OCI-LY7 (cell line): ENCODE measurements around the gene EPHA10. TPM values are rescaled to one million over a fixed set of nuclear protein-coding genes. Genes with fewer than 3 reads are reported as not detected.

ENCODE experiments used
- BruUV-seq: library from RNA; stranded (reverse); fragments of 400-500 nt; replicated peaks from 2 replicates; lab custom pipeline; 2021; lab: Mats Ljungman, UMichigan
- CTCF ChIA-PET: fragments of 300-600 bp; sonication (Branson Sonifier 250); formaldehyde crosslinking; loops from one replicate; lab custom pipeline; 2022; ENCODE audit warnings: antibody characterized with exemption; ENCODE audit not compliant: unreplicated experiment; lab: Charles Lee
- POLR2A ChIA-PET: fragments of 300-600 bp; sonication (Branson Sonifier 250); formaldehyde crosslinking; loops from one replicate; lab custom pipeline; 2022; ENCODE audit warnings: antibody characterized with exemption; lab: Charles Lee
- DNase-seq: peaks from one replicate; pipeline ENCODE4 v3.0.0-alpha.2; 2015; ENCODE audit warnings: low spot score
- H2AFZ ChIP-seq: fragments of 200-600 bp; sonication (generic), shearing (Covaris generic); 2 replicates; pipeline ENCODE4 v1.6.1; 2014; ENCODE audit warnings: mild to moderate bottlenecking, antibody characterized with exemption, low read length, moderate library complexity
- H3K27ac ChIP-seq: fragments of 200-600 bp; sonication (generic); 2 replicates; pipeline ENCODE4 v1.5.1; 2014; ENCODE audit warnings: mixed run types, low read depth, mild to moderate bottlenecking, moderate library complexity, low read length, inconsistent platforms; ENCODE audit not compliant: poor library complexity, severe bottlenecking
- H3K36me3 ChIP-seq: fragments of 200-600 bp; sonication (generic); 2 replicates; pipeline ENCODE4 v1.6.1; 2014; ENCODE audit warnings: mild to moderate bottlenecking, antibody characterized with exemption, low read length, moderate library complexity, mixed read lengths; ENCODE audit not compliant: insufficient read depth
- H3K4me1 ChIP-seq: fragments of 200-600 bp; sonication (generic); 2 replicates; pipeline ENCODE4 v1.5.1; 2014; ENCODE audit warnings: mild to moderate bottlenecking, low read length; ENCODE audit not compliant: insufficient read depth, poor library complexity, severe bottlenecking
- H3K4me2 ChIP-seq: fragments of 200-600 bp; sonication (generic); 2 replicates; pipeline ENCODE4 v1.6.1; 2014; ENCODE audit warnings: mild to moderate bottlenecking, low read length
- H3K4me3 ChIP-seq: fragments of 200-600 bp; sonication (generic); 2 replicates; pipeline ENCODE4 v1.5.1; 2014; ENCODE audit warnings: mild to moderate bottlenecking, low read depth, low read length; ENCODE audit not compliant: poor library complexity, severe bottlenecking
- H3K79me2 ChIP-seq: fragments of 200-600 bp; sonication (generic); 2 replicates; pipeline ENCODE4 v1.6.1; 2016; ENCODE audit warnings: low read depth, mild to moderate bottlenecking, low read length, moderate library complexity, mixed read lengths; ENCODE audit not compliant: insufficient read depth
- H3K9me2 ChIP-seq: fragments of 200-600 bp; sonication (generic); 2 replicates; pipeline ENCODE4 v1.6.1; 2016; ENCODE audit warnings: mild to moderate bottlenecking, low read length, mixed read lengths; ENCODE audit not compliant: insufficient read depth
- H3K9me3 ChIP-seq: fragments of 200-600 bp; sonication (generic); 2 replicates; pipeline ENCODE4 v1.6.1; 2014; ENCODE audit warnings: mild to moderate bottlenecking, mixed run types, low read length, mixed read lengths
- H4K20me1 ChIP-seq: fragments of 200-600 bp; sonication (generic); 2 replicates; pipeline ENCODE4 v1.6.1; 2014; ENCODE audit warnings: mild to moderate bottlenecking, antibody characterized with exemption, low read length, moderate library complexity, mixed read lengths; ENCODE audit not compliant: insufficient read depth
- CTCF ChIP-seq: fragments of 200-600 bp; sonication (generic); conservative IDR thresholded peaks from 2 replicates; pipeline ENCODE4 v1.5.1; 2014; ENCODE audit warnings: mild to moderate bottlenecking, antibody characterized with exemption, low read length, moderate library complexity, mixed read lengths
- EZH2phosphoT487 ChIP-seq: fragments of 200-600 bp; sonication (generic); IDR thresholded peaks from 2 replicates; pipeline ENCODE4 v1.6.1; 2018; ENCODE audit warnings: low read depth, borderline replicate concordance, mild to moderate bottlenecking, mixed run types, antibody characterized with exemption, low read length, moderate library complexity, mixed read lengths
- intact Hi-C: fragments of 100-400 bp; cut with micrococcal nuclease; formaldehyde crosslinking; loops from one replicate; pipeline ENCODE4 v1.10.0; 2022; ENCODE audit not compliant: unreplicated experiment
- total RNA-seq, 2 experiments: library from RNA; depleted of rRNA in 1 of 2; stranded (reverse); fragments of >200 nt in 1 of 2; shearing (Covaris generic) in 1 of 2; gene quantifications; 2 replicates each; pipeline ENCODE4 v1.2.3, GENCODE V29; 2014 to 2022

Gene EPHA10
- total RNA-seq, 2 experiments from 2014 or later: not detected

DNA sequence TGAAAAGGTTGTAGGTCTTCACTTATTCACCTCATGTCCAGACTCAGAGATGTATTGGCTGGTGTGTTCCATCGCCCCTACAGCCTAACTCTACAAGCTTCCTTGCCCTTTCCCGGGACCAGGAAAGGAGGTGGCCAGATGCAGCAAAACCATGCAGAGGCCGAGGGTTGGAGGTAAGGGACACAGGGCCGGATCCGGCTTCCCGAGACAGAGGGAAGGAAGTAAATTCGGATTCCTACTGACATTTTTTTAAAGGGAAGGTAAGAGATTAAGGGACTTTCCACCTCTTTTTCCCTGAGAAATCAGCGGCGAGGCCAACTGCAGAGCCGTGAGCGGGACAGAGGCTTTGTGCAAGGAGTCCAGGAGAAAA is 12.7 kb downstream of the EPHA10 start:
- H3K79me2 ChIP-seq: no peaks in the 10 kb centered on the region
- H4K20me1 ChIP-seq: no peaks in the 10 kb centered on the region
- BruUV-seq: no TSS peak
- CTCF ChIA-PET: no interaction called here
- H3K9me3 ChIP-seq: no peaks in the 10 kb centered on the region
- no peak overlapping the region for H2AFZ ChIP-seq
- H3K4me3 ChIP-seq: no peak overlapping the region
- TF ChIP-seq CTCF: no peak
- no peak for TF ChIP-seq EZH2phosphoT487
- no peak for DNase-seq
- no peaks in the 10 kb centered on the region for H3K36me3 ChIP-seq
- no peak overlapping the region for H3K27ac ChIP-seq
- POLR2A ChIA-PET: no interaction called here
- H3K9me2 ChIP-seq: no peaks in the 10 kb centered on the region
- no peak overlapping the region for H3K4me2 ChIP-seq
- no peaks in the 10 kb centered on the region for H3K4me1 ChIP-seq
- intact Hi-C loops: no loop called here

GRCh38 chr1:37748565-37748964 is 16.4 kb downstream of the EPHA10 start:
- Histone ChIP-seq H4K20me1 (no peaks in the 10 kb centered on the region), H3K9me3 (no peaks in the 10 kb centered on the region), H3K79me2 (no peaks in the 10 kb centered on the region), H2AFZ (no peak overlapping the region), H3K9me2 (no peaks in the 10 kb centered on the region), H3K36me3 (no peaks in the 10 kb centered on the region), H3K27ac (no peak overlapping the region), H3K4me2 (no peak overlapping the region), H3K4me3 (no peak overlapping the region), H3K4me1 (no peaks in the 10 kb centered on the region)
- POLR2A ChIA-PET: no interaction called here
- TF ChIP-seq EZH2phosphoT487 (no peak), CTCF (no peak)
- intact Hi-C loops: no loop called here
- DNase-seq: no peak
- BruUV-seq: no TSS peak
- CTCF ChIA-PET: no interaction called here

DNA sequence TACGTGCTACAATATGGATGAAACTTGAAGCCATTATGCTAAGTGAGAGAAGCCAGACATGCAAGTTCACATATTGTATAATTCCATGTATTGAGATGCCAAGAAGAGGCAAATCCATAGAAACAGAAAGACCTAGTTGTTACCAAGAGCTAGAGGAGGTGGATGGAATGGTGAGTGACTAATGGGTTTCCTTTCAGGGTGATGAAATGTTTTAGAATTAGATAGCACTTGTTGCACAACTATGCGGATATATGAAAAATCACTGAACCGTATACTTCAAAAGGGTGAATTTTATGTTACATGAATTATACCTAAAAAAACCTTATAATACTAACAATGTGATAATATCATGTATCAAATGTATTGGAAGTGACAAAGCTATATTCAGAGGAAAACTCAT is 18.1 kb downstream of the EPHA10 start:
- no TSS peak for BruUV-seq
- CTCF ChIA-PET: no interaction called here

More for the DNA sequence above, 18.1 kb downstream of the EPHA10 start:
- POLR2A ChIA-PET: interaction anchor here (0.5 to 0.7 kb wide), 2 partner anchors 41 to 107 kb away, joined by 5 read pairs; no protein-coding TSS in a partner anchor
- no peak overlapping the region for H3K4me3 ChIP-seq
- no peaks in the 10 kb centered on the region for H3K36me3 ChIP-seq
- no peaks in the 10 kb centered on the region for H3K9me2 ChIP-seq
- H2AFZ ChIP-seq: no peak overlapping the region
- TF ChIP-seq EZH2phosphoT487: no peak
- TF ChIP-seq CTCF: no peak
- intact Hi-C loops: no loop called here
- no peaks in the 10 kb centered on the region for H3K9me3 ChIP-seq
- no peak overlapping the region for H3K27ac ChIP-seq
- H3K4me2 ChIP-seq: no peak overlapping the region
- H3K4me1 ChIP-seq: no peaks in the 10 kb centered on the region
- DNase-seq: no peak
- no peaks in the 10 kb centered on the region for H3K79me2 ChIP-seq
- no peaks in the 10 kb centered on the region for H4K20me1 ChIP-seq
